H1 (cell line): Measurements from ENCODE around the gene KLHL17. TPM values are rescaled to one million over a fixed set of nuclear protein-coding genes. Genes with fewer than 3 reads are reported as not detected.

Source experiments
- CHD7 ChIP-seq: fragments of 300-600 bp; sonication (generic); IDR thresholded peaks from 2 replicates; pipeline ENCODE4 v1.7.1; 2012; ENCODE audit warnings: low read length, moderate library complexity, mild to moderate bottlenecking, inconsistent platforms; ENCODE audit not compliant: insufficient replicate concordance
- EP300 ChIP-seq, 2 experiments: IDR thresholded peaks; 1 replicate in 1 of 2; 2 replicates in 1 of 2; pipeline ENCODE4 v1.6.1; 2011 to 2012; ENCODE audit warnings: low read depth in 2 of 2, low read length in 2 of 2, mild to moderate bottlenecking in 2 of 2, borderline replicate concordance in 1 of 2, inconsistent platforms in 1 of 2, moderate library complexity in 1 of 2
- HDAC2 ChIP-seq, 2 experiments: fragments of 300-600 bp in 1 of 2; sonication (generic) in 1 of 2; IDR thresholded peaks; 2 replicates each; pipeline ENCODE4 v1.6.1; 2011 to 2012; ENCODE audit warnings: low read depth in 2 of 2, low read length in 2 of 2, mild to moderate bottlenecking in 2 of 2, moderate library complexity in 2 of 2, borderline replicate concordance in 1 of 2, inconsistent platforms in 1 of 2
- KDM4A ChIP-seq: IDR thresholded peaks from one replicate; pipeline ENCODE4 v1.7.1; 2012; ENCODE audit warnings: low read depth, mild to moderate bottlenecking, moderate library complexity, low read length, inconsistent platforms; ENCODE audit not compliant: severe bottlenecking
- NANOG ChIP-seq: IDR thresholded peaks from 2 replicates; pipeline ENCODE4 v1.6.1; 2011; ENCODE audit warnings: low read length, low read depth, mild to moderate bottlenecking, inconsistent platforms; ENCODE audit not compliant: insufficient read depth, poor library complexity, severe bottlenecking
- SUZ12 ChIP-seq: fragments of 200-600 bp; sonication (generic); IDR thresholded peaks from 2 replicates; pipeline ENCODE4 v1.6.1; 2012; ENCODE audit warnings: mild to moderate bottlenecking, inconsistent platforms, low read length, moderate library complexity, mixed read lengths
- USF2 ChIP-seq: IDR thresholded peaks from 2 replicates; pipeline ENCODE4 v1.6.1; 2011; ENCODE audit warnings: low read length, improper control_type of control experiment
- polyA plus RNA-seq, 7 experiments: library from polyadenylated mRNA; depleted of rRNA in 3 of 7; stranded (reverse) in 5 of 7; unstranded in 2 of 7; fragments of >200 nt in 5 of 7; fragments of 200-250 nt in 2 of 7; gene quantifications; 1 replicate in 5 of 7; 2 replicates in 1 of 7; 4 replicates in 1 of 7; pipeline versions ENCODE4 v1.2.1 to v1.2.3, GENCODE V29; 2011 to 2013; ENCODE audit warnings: missing spikeins in 2 of 7, mixed read lengths in 2 of 7
- total RNA-seq: library from RNA; stranded (reverse); fragmentation: NEBNext Ultra II Directional; extraction: Animal tissue kit (Norgen Biotek cat#: 25700); gene quantifications from 2 replicates; pipeline ENCODE4 v1.2.1, GENCODE V29; 2021

The KLHL17 gene
- total and polyA plus RNA-seq, 2 of the 8 experiments (the other 6 are each of a cell fraction or from before 2014, with no cell fraction given), result 32.6 to 36.1 TPM

- peak; percentile 85; the same call in 1 of the 2 replicates for TF ChIP-seq SUZ12
- no peak for TF ChIP-seq CHD7
- no peak for TF ChIP-seq USF2
- TF ChIP-seq EP300 (IDR thresholded peaks at IDR 0.05; ENCODE audit: borderline replicate concordance in 1 of 2, low read depth in 2 of 2, low read length in 2 of 2), result no peak
- no peak for TF ChIP-seq HDAC2 (IDR thresholded peaks at IDR 0.05; ENCODE audit: borderline replicate concordance in 1 of 2, low read depth in 2 of 2, low read length in 2 of 2)
- TF ChIP-seq NANOG, result no peak
- TF ChIP-seq KDM4A, result no peak
Measured at GRCh38 chr1:940107-941014, 20.0 kb upstream of the KLHL17 start (continued).
